Inferior parietal cortex (tissue), 1 donor: Measurements from ENCODE around the gene ZNF778.
"Not testable (repeated sequence)": the region's sequence is repeated elsewhere in the genome, so short reads cannot be mapped to it uniquely, and the experiment has no call there.

ENCODE experiments used
- DNase-seq: peaks from one replicate; pipeline ENCODE4 v3.0.0-alpha.2; 2016; ENCODE audit errors: extremely low spot score

Gene ZNF778

GRCh38 chr16:89179656-89180315 lies 37.7 kb upstream of the ZNF778 start:
- no peak for DNase-seq

- no peak for DNase-seq
Measured at GRCh38 chr16:89183463-89183862, 34.0 kb upstream of the ZNF778 start.

- DNase-seq: no peak
Measured at GRCh38 chr16:89183975-89184676, 33.4 kb upstream of the ZNF778 start.

GRCh38 chr16:89184677-89184932 lies 32.9 kb upstream of the ZNF778 start:
- DNase-seq: no peak

GRCh38 chr16:89184933-89185794 lies 32.3 kb upstream of the ZNF778 start:
- DNase-seq: no peak

GRCh38 chr16:89185887-89186592 lies 31.5 kb upstream of the ZNF778 start:
- not testable (repeated sequence) for DNase-seq

- not testable (repeated sequence) for DNase-seq
Measured at GRCh38 chr16:89186593-89187031, 30.9 kb upstream of the ZNF778 start.

GRCh38 chr16:89187032-89187769 lies 30.3 kb upstream of the ZNF778 start:
- no peak for DNase-seq

- no peak for DNase-seq
Measured at GRCh38 chr16:89187770-89188392, 29.6 kb upstream of the ZNF778 start.

- DNase-seq: not testable (repeated sequence)
Measured at GRCh38 chr16:89188471-89189357, 28.8 kb upstream of the ZNF778 start.

- DNase-seq: no peak
Measured at GRCh38 chr16:89189358-89190025, 28.0 kb upstream of the ZNF778 start.

GRCh38 chr16:89190150-89190958 lies 27.1 kb upstream of the ZNF778 start:
- DNase-seq: no peak

- DNase-seq: no peak
Measured at GRCh38 chr16:89191033-89191900, 26.2 kb upstream of the ZNF778 start.

- no peak for DNase-seq
Measured at GRCh38 chr16:89191901-89192185, 25.7 kb upstream of the ZNF778 start.

- DNase-seq: not testable (repeated sequence)
Measured at GRCh38 chr16:89192186-89192955, 25.1 kb upstream of the ZNF778 start.

GRCh38 chr16:89192956-89193575 lies 24.4 kb upstream of the ZNF778 start:
- DNase-seq: no peak
